ENCODE data around the gene RGS6.

RGS6 gene

DNA sequence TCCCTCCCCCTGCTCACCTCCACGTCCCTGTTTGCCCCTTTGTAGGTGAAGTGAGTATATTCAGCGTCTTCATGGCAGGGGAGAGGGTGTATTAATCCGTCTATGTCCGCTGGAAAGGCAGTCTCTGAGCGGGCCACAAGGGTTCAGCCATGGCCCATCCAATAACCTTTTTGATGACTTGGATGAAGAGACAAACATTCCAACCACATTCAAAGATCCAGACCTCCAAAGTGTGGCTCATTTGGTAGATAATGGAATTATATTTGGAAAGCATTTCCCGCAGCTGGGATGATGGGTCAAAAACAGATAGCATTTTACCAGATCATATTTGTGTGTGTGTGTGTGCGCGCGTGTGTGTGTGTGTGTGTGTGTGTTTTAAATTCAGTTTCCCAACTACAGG, 615.8 kb downstream of the RGS6 start:
- TF ChIP-seq, protein P1, sequence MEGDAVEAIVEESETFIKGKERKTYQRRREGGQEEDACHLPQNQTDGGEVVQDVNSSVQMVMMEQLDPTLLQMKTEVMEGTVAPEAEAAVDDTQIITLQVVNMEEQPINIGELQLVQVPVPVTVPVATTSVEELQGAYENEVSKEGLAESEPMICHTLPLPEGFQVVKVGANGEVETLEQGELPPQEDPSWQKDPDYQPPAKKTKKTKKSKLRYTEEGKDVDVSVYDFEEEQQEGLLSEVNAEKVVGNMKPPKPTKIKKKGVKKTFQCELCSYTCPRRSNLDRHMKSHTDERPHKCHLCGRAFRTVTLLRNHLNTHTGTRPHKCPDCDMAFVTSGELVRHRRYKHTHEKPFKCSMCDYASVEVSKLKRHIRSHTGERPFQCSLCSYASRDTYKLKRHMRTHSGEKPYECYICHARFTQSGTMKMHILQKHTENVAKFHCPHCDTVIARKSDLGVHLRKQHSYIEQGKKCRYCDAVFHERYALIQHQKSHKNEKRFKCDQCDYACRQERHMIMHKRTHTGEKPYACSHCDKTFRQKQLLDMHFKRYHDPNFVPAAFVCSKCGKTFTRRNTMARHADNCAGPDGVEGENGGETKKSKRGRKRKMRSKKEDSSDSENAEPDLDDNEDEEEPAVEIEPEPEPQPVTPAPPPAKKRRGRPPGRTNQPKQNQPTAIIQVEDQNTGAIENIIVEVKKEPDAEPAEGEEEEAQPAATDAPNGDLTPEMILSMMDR (IDR thresholded peaks at IDR 0.05; ENCODE audit: low read depth, low read length, missing control alignments): no peak
- H3K27me3 ChIP-seq (replicated peaks): no peaks in the 10 kb centered on the region
- in situ Hi-C loops (cut with HindIII; ENCODE audit: low pct_ligation_motif_present, low sequenced_read_pairs): no loop called here
- no peak overlapping the region for H3K4me3 ChIP-seq (ENCODE audit: low read depth, low read length)
- H3K27ac ChIP-seq: no peak overlapping the region
- no peaks in the 10 kb centered on the region for H3K36me3 ChIP-seq (replicated peaks)
- no peak for DNase-seq

DNA sequence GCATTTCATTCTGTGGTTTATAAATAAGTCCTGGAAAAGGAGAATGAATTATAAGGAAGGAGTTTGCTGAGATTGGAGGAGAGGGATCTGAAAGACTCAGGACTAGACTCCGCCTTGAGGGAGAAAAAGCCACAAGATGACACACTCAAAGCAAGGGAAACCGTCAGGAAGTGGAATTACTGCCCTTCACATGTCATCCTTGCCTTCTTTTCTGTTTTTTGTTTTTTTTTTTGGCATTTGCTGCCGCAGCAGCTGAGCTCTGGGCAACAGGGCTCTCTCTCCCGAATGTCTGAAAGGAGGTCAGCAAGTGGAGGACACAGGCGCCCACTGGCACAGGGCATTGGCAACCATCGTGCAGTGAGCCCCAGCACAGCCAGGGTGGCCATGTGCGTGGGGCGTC, 616.8 kb downstream of the RGS6 start:
- Histone ChIP-seq H3K4me3 (ENCODE audit: low read depth, low read length) (no peak overlapping the region), H3K27ac (no peak overlapping the region), H3K27me3 (replicated peaks) (no peaks in the 10 kb centered on the region), H3K36me3 (replicated peaks) (no peaks in the 10 kb centered on the region)
- TF ChIP-seq, protein P1 (IDR thresholded peaks at IDR 0.05; ENCODE audit: low read depth, low read length, missing control alignments): no peak
- in situ Hi-C loops (cut with HindIII; ENCODE audit: low pct_ligation_motif_present, low sequenced_read_pairs): no loop called here
- no peak for DNase-seq

- no peak for DNase-seq
- H3K36me3 ChIP-seq (replicated peaks): no peaks in the 10 kb centered on the region
- H3K4me3 ChIP-seq (ENCODE audit: low read depth, low read length): no peak overlapping the region
- TF ChIP-seq, protein P1 (IDR thresholded peaks at IDR 0.05; ENCODE audit: low read depth, low read length, missing control alignments): no peak
- no peak overlapping the region for H3K27ac ChIP-seq
- H3K27me3 ChIP-seq (replicated peaks): no peaks in the 10 kb centered on the region
- in situ Hi-C loops (cut with HindIII; ENCODE audit: low pct_ligation_motif_present, low sequenced_read_pairs): no loop called here
These were observed 617.6 kb downstream of the RGS6 start for GRCh38 chr14:72549854-72550253.

DNA sequence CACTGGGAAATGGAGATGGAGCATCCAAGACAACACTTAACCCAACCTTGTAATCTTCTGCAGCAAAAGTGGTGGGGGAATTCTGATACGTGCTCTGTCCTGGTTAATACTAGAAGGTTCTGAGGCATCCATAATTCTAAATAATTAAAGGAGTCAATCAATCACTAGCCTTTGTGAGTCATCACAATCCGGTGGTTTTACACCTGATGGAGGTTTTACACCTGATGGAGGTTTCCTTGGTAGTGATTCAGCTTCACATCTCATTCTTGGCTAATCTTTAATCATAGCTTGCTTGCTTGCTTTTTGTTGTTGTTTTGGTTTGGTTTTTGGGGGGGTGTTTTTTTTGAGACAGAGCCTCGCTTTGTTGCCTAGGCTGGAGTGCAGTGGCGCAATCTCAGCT, 618.3 kb downstream of the RGS6 start:
- DNase-seq: no peak
- no peak overlapping the region for H3K27ac ChIP-seq
- no peak overlapping the region for H3K4me3 ChIP-seq (ENCODE audit: low read depth, low read length)
- no peaks in the 10 kb centered on the region for H3K27me3 ChIP-seq (replicated peaks)
- in situ Hi-C loops (cut with HindIII; ENCODE audit: low pct_ligation_motif_present, low sequenced_read_pairs): no loop called here
- TF ChIP-seq, protein P1 (IDR thresholded peaks at IDR 0.05; ENCODE audit: low read depth, low read length, missing control alignments): no peak
- H3K36me3 ChIP-seq (replicated peaks): no peaks in the 10 kb centered on the region

DNA sequence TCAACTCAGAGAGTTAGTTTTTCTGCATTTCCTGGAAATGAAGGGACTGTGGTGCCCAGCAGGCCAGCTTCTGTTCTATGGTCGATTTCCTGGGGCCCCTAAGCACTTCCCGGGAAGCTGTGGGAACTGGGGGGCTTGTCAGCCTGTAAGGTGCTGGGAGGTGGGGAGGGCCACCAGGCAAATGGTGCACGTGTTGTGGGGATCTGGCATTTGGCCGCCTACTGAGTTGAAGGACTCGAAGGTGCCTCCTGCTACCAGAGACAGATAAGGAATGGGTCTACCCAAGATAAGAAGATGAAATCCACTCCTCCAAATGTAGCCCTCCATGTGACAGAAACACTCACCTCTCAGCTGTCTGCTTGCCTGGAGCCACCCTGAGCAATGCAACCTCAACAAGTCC, 620.0 kb downstream of the RGS6 start:
- no peaks in the 10 kb centered on the region for H3K36me3 ChIP-seq (replicated peaks)
- in situ Hi-C loops (cut with HindIII; ENCODE audit: low pct_ligation_motif_present, low sequenced_read_pairs): no loop called here
- DNase-seq: no peak
- TF ChIP-seq, protein P1 (IDR thresholded peaks at IDR 0.05; ENCODE audit: low read depth, low read length, missing control alignments): no peak
- no peak overlapping the region for H3K4me3 ChIP-seq (ENCODE audit: low read depth, low read length)
- H3K27ac ChIP-seq: no peak overlapping the region
- H3K27me3 ChIP-seq (replicated peaks): no peaks in the 10 kb centered on the region

GRCh38 chr14:72553161-72553560, 620.9 kb downstream of the RGS6 start:
- TF ChIP-seq, protein P1 (IDR thresholded peaks at IDR 0.05; ENCODE audit: low read depth, low read length, missing control alignments): no peak
- in situ Hi-C loops (cut with HindIII; ENCODE audit: low pct_ligation_motif_present, low sequenced_read_pairs): no loop called here
- Histone ChIP-seq H3K27ac (no peak overlapping the region), H3K27me3 (replicated peaks) (no peaks in the 10 kb centered on the region), H3K4me3 (ENCODE audit: low read depth, low read length) (no peak overlapping the region), H3K36me3 (replicated peaks) (no peaks in the 10 kb centered on the region)
- no peak for DNase-seq

Measured in brain microvascular endothelial cell (primary cell).